NB4 (cell line): Measurements from ENCODE around the gene CSTF3.
"Not testable (repeated sequence)": the region's sequence is repeated elsewhere in the genome, so short reads cannot be mapped to it uniquely, and the experiment has no call there.

ENCODE experiments used
- DNase-seq: peaks from one replicate; pipeline ENCODE4 v3.0.0; 2010; ENCODE audit warnings: low read depth
- H3K4me3 ChIP-seq: one replicate; pipeline ENCODE4 v1.5.1; 2011; ENCODE audit warnings: mild to moderate bottlenecking, low read depth, low read length, moderate library complexity
- CTCF ChIP-seq: IDR thresholded peaks from one replicate; pipeline ENCODE4 v1.5.1; 2012; ENCODE audit warnings: low read depth, low read length
- MAX ChIP-seq: IDR thresholded peaks from 2 replicates; pipeline ENCODE4 v1.6.1; 2011; ENCODE audit warnings: low read depth, low read length
- MYC ChIP-seq: IDR thresholded peaks from 2 replicates; pipeline ENCODE4 v1.6.1; 2011; ENCODE audit warnings: low read depth, low read length
- POLR2A ChIP-seq: IDR thresholded peaks from 2 replicates; pipeline ENCODE4 v1.6.1; 2011; ENCODE audit warnings: mild to moderate bottlenecking; ENCODE audit not compliant: insufficient read length; ENCODE audit errors: extremely low read depth

The CSTF3 gene

GRCh38 chr11:33132510-33132909, 28.8 kb downstream of the CSTF3 start:
- H3K4me3 ChIP-seq: no peak overlapping the region
- TF ChIP-seq MYC (no peak), CTCF (no peak), POLR2A (no peak), MAX (no peak)
- DNase-seq: no peak

GRCh38 chr11:33128739-33129138, 32.5 kb downstream of the CSTF3 start:
- no peak overlapping the region for H3K4me3 ChIP-seq
- DNase-seq: no peak
- no peak for TF ChIP-seq MYC
- TF ChIP-seq POLR2A: no peak
- no peak for TF ChIP-seq MAX
- no peak for TF ChIP-seq CTCF

- TF ChIP-seq MAX: no peak
- DNase-seq: no peak
- no peak overlapping the region for H3K4me3 ChIP-seq
Measured at GRCh38 chr11:33125611-33126010, 35.7 kb downstream of the CSTF3 start.

- TF ChIP-seq CTCF (no peak), MAX (no peak), POLR2A (no peak), MYC (no peak)
- H3K4me3 ChIP-seq: no peak overlapping the region
- no peak for DNase-seq
Measured at GRCh38 chr11:33125025-33125424, 36.3 kb downstream of the CSTF3 start.

GRCh38 chr11:33122696-33123095, 38.6 kb downstream of the CSTF3 start:
- not testable (repeated sequence) for H3K4me3 ChIP-seq

GRCh38 chr11:33116535-33116934, 44.7 kb downstream of the CSTF3 start:
- no peak overlapping the region for H3K4me3 ChIP-seq
- no peak for DNase-seq
- no peak for TF ChIP-seq MAX
- TF ChIP-seq MYC: no peak
- TF ChIP-seq POLR2A: no peak
- no peak for TF ChIP-seq CTCF

More at GRCh38 chr11:33122696-33123095, 38.6 kb downstream of the CSTF3 start:
- DNase-seq: not testable (repeated sequence)

- H3K4me3 ChIP-seq: no peak overlapping the region
- no peak for DNase-seq
- TF ChIP-seq CTCF (no peak), POLR2A (no peak), MYC (no peak), MAX (no peak)
Measured at GRCh38 chr11:33110083-33110482, 51.2 kb downstream of the CSTF3 start.
